Occipital lobe (tissue), 2 donors: Measurements from ENCODE around the gene BAZ2B. TPM values are rescaled to one million over a fixed set of nuclear protein-coding genes. Genes with fewer than 3 reads are reported as not detected.
"Not testable (repeated sequence)": the region's sequence is repeated elsewhere in the genome, so short reads cannot be mapped to it uniquely, and the experiment has no call there.

Source experiments
- DNase-seq: peaks from one replicate; lab custom pipeline; 2025; lab: John Stamatoyannopoulos, UW
- total RNA-seq: library from RNA; depleted of rRNA; stranded (reverse); fragments of >200 nt; gene quantifications from one replicate; pipeline ENCODE4 v1.2.3, GENCODE V29; 2014

BAZ2B gene
- total RNA-seq, result 189 TPM

GRCh38 chr2:159616286-159616701, at the start of gene BAZ2B:
Gene BAZ2B (minus strand): TSS chr2:159616548. CDS start chr2:159478719, 137,829 bp downstream.
- peak; percentile 23 for DNase-seq

GRCh38 chr2:159661286-159661685, 44.9 kb upstream of the BAZ2B start:
- no peak for DNase-seq

GRCh38 chr2:159658881-159659873, 42.8 kb upstream of the BAZ2B start:
- DNase-seq, result no peak

- no peak for DNase-seq
These were observed 37.6 kb upstream of the BAZ2B start for GRCh38 chr2:159653962-159654361.

- no peak for DNase-seq
These were observed 35.5 kb upstream of the BAZ2B start for GRCh38 chr2:159651884-159652283.

- no peak for DNase-seq
These were observed 34.2 kb upstream of the BAZ2B start for GRCh38 chr2:159650574-159650973.

- DNase-seq, result no peak
These were observed 32.3 kb upstream of the BAZ2B start for GRCh38 chr2:159648643-159649042.

- DNase-seq, result no peak
These were observed 31.3 kb upstream of the BAZ2B start for GRCh38 chr2:159647667-159648066.

- DNase-seq, result no peak
These were observed 23.8 kb upstream of the BAZ2B start for GRCh38 chr2:159640176-159640575.

GRCh38 chr2:159639712-159640111, 23.4 kb upstream of the BAZ2B start:
- no peak for DNase-seq

- no peak for DNase-seq
These were observed 22.7 kb upstream of the BAZ2B start for GRCh38 chr2:159639071-159639470.

GRCh38 chr2:159637988-159638501, 21.7 kb upstream of the BAZ2B start:
- no peak for DNase-seq

- DNase-seq, result no peak
These were observed 20.9 kb upstream of the BAZ2B start for GRCh38 chr2:159637240-159637639.

- no peak for DNase-seq
These were observed 18.9 kb upstream of the BAZ2B start for GRCh38 chr2:159635006-159635789.

- DNase-seq, result no peak
These were observed 16.9 kb upstream of the BAZ2B start for GRCh38 chr2:159633219-159633618.

- DNase-seq, result not testable (repeated sequence)
These were observed 9.3 kb upstream of the BAZ2B start for GRCh38 chr2:159625628-159626027.

- no peak for DNase-seq
These were observed 7.1 kb upstream of the BAZ2B start for GRCh38 chr2:159623436-159623835.

- DNase-seq, result no peak
These were observed 6.6 kb upstream of the BAZ2B start for GRCh38 chr2:159622966-159623365.

GRCh38 chr2:159620796-159621195, 4.4 kb upstream of the BAZ2B start:
- DNase-seq, result no peak

GRCh38 chr2:159617646-159618045, 1.3 kb upstream of the BAZ2B start:
- DNase-seq, result no peak

GRCh38 chr2:159617100-159617499, 752 bp upstream of the BAZ2B start:
- DNase-seq, result no peak
